Limb (tissue), 2 donors: Measurements from ENCODE around the gene ELP4.
A peak's percentile ranks its signal among the peaks of the same experiment; 100 is the strongest.

Experiments
- DNase-seq, 2 donors: peaks; one replicate each; pipeline ENCODE4 v3.0.0-alpha.2; 2016; ENCODE audit errors: extremely low spot score in 2 of 2

The ELP4 gene

DNA sequence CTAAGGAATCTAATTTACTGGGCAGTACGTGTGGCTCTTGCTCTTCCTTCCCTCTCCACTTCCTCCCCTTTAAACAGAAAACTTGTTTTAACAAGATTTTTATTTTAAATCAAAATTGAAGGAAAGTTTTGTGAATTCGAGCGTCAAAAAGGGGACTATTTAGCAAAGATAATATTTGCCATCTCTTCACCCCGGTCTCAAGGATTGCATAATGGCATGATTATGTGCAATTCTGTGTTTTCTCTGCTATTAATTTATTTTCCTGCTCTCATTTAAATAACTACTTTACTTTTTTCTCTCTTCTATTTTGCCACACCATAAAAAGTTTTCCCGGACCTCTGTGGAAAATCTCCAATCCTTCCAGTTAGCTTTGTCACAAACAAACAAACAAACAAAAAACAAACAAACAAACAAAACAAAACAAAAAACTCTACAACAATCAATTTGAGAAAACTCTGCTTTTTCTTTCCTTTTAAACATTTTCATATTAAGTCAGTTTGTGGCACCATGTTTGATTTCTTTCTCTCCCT is 311.7 kb downstream of the ELP4 start:
- DNase-seq, result no peak

- no peak for DNase-seq
These were observed 312.2 kb downstream of the ELP4 start for GRCh38 chr11:31821766-31822165.

GRCh38 chr11:31822175-31822926 is 312.8 kb downstream of the ELP4 start:
- DNase-seq, result no peak

DNA sequence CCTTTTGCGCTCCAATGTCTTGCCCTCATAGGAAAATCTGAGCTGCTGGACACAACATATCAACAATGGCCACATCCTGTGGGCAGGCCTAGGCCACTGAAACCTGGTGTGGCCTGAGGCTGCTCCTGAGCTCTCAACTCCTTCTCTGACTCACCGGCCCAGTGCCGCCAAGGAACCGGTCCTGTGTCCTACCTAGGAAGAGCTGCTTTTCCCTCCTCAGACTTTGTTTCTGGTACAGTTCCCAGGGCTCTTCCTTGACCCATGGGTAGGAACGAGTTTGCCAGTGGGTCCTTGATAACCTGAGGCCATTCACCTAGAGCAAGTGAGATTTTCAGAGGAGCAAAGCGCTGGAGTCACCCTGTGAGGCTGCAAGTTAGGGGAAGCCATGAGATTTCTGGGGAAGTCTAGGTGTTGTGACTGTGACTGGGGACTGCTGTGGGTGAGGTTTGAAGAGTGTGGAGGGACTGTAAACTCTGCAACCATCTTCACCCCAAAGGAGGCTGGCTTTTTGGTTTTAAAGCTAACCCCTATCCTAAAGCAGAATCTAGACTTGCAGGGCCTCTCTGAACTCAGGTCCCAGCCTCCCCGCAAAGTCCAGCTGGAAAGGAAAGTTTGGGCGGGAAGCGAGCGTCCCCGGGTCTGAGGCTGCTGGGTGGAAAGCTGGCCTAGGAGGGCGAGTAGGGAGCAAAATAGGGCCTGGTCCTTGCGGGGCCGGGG is 313.5 kb downstream of the ELP4 start:
- no peak for DNase-seq

GRCh38 chr11:31823644-31824331 is 314.2 kb downstream of the ELP4 start:
- DNase-seq, result peak in 1 of 2 donors; percentile 42

- DNase-seq, result no peak
These were observed 314.8 kb downstream of the ELP4 start for GRCh38 chr11:31824332-31824878.

GRCh38 chr11:31824879-31825837 is 315.6 kb downstream of the ELP4 start:
- peak in 1 of 2 donors; percentile 51 for DNase-seq

- peak in 1 of 2 donors; percentile 51 for DNase-seq
These were observed 316.4 kb downstream of the ELP4 start for GRCh38 chr11:31825838-31826484.

DNA sequence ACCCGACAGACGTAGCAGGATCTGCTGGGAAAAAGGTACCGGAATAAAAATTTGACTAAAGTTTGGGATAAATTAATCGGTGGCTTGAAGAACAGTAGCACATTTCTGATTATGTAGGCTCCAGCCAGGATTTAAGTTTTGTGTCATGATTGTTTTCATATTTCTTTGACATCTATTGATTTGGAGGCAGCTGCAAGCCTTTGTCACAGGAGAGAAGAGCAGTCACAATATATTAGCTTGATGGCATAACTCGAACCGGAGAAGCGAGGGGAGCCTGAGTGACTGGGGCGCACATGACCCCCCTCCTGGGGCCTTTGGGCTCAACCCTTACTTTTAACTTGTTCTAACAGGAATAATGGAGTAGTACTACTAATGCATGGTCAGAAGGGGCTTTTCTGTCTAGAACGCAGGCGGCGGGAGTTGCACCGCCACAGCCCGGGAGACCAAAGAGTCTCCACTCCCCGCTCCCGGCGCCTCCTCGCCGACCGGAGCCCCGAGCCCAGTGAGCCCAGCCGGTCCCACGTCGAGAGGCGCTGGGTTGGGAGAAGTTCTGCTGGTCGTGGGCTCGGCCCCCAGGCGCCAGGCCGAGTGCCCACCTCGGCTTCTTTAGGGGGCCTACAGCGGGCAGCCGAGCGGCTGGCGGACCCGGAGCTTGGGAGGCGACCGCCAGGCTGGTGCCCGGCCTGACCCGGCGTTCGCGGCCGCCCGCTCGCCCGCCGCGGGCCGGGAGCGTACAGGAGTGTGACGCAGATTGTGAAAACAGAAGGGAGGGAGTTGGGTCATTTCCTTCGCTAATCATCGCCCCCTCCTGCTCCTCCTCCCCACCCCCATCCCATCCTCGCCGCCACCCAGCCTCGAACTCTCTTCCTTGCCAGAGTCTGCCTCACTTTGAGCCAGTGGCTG is 317.2 kb downstream of the ELP4 start:
- DNase-seq, result peak in 1 of 2 donors; percentile 44

GRCh38 chr11:31827455-31828206 is 318.1 kb downstream of the ELP4 start:
- DNase-seq, result peak in 1 of 2 donors; percentile 33

DNA sequence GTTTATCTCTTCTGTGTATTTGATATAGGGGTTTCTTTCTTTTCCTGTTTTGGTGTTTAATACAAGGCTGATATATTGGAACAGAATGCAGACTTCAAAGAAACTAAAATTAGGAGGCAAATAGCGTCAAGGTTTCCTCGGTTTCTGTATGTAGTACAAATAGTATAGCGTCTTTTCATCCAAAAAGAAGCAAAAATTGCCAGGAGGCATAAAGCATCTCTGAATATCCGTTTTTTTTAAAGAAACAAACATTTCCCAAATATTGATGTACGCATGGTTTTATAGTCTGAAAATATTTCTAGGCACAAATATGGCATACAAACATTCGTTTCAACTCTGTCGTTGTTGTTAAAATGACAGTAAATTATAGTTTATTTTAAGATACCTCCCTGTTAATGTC is 318.6 kb downstream of the ELP4 start:
- DNase-seq, result no peak

- no peak for DNase-seq
These were observed 320.8 kb downstream of the ELP4 start for GRCh38 chr11:31830406-31830805.

GRCh38 chr11:31834237-31834636 is 324.7 kb downstream of the ELP4 start:
- no peak for DNase-seq
